K562 (cell line): ENCODE measurements around the gene LIPE.

ENCODE experiments used
- GATAD2A ChIP-seq: fragments of 450-650 bp; IDR thresholded peaks from 2 replicates; pipeline ENCODE4 v1.6.1; 2017
- HNRNPLL ChIP-seq: fragments of 200-400 bp; formaldehyde crosslinking; IDR thresholded peaks from 2 replicates; pipeline ENCODE4 v1.6.1; 2017; ENCODE audit warnings: low read length, low read depth, mild to moderate bottlenecking; ENCODE audit not compliant: poor library complexity, severe bottlenecking
- SRF ChIP-seq, 2 experiments: fragments of 250-450, 450-650 bp in 1 of 2; sonication (Bioruptor Pico) in 1 of 2; sonication (generic) in 1 of 2; formaldehyde crosslinking; IDR thresholded peaks; 2 replicates each; pipeline versions ENCODE4 v1.5.0 to v1.5.1; 2020 to 2022; ENCODE audit warnings: mild to moderate bottlenecking in 1 of 2, missing genetic modification reagents in 1 of 2

- TF ChIP-seq GATAD2A (no peak), SRF (CRISPR knock-in tag; IDR thresholded peaks at IDR 0.05) (no peak), HNRNPLL (no peak)
These were observed 4.2 kb downstream of the LIPE start for GRCh38 chr19:42422901-42423461.
